Activated CD8-positive, alpha-beta memory T cell treated with anti-CD3 and anti-CD28 coated beads, Interleukin-2, amount 50 U/mL, for 1 hour (primary cell): Measurements from ENCODE around the gene RNF223.

Experiments
- DNase-seq: peaks from one replicate; pipeline ENCODE4 v3.0.0-alpha.2; 2020; ENCODE audit errors: extremely low read depth

The RNF223 gene

GRCh38 chr1:1027791-1028190 lies 46.3 kb downstream of the RNF223 start:
- DNase-seq: no peak

DNA sequence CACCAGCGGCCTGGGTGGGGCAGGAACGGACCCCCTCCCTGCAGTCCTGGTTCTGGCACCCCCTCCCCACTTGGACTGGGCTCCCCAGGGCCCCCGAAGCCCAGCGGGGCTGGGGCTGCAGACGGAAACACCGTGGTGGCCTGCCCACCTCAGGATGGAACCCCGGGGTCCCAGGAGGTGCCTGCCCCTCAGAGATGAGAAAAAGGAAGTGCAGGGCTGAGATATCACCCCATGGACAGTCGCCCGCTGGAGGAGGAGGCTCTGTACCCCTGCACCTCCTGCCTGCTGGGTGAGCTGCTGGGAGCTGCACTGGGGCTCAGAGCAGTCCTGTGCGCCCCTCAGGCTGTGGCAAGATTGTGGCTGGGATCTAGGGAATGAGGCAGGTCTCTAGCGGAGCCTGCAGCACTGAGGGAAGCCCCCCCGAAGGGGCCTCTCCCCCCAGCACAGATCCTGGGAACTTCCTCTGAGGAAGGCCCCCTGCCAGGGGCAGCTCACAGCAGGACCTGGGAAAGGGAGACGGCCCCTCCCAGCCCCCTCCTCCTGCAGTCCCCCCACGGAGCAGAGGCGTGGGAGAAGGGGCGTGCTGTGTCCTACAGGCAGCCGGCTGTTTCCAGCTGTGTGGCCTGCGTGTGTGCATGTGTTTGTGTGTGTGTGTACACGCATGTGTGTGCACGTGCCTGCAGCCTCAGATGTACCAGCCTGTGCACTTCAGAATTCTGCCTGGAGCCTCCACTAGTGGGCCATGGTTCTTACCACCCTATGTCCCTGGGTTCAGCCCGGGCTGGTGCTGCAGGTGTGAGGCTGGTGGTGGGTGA lies 47.3 kb downstream of the RNF223 start:
- no peak for DNase-seq

- no peak for DNase-seq
These were observed 48.4 kb downstream of the RNF223 start for GRCh38 chr1:1025730-1026129.

DNA sequence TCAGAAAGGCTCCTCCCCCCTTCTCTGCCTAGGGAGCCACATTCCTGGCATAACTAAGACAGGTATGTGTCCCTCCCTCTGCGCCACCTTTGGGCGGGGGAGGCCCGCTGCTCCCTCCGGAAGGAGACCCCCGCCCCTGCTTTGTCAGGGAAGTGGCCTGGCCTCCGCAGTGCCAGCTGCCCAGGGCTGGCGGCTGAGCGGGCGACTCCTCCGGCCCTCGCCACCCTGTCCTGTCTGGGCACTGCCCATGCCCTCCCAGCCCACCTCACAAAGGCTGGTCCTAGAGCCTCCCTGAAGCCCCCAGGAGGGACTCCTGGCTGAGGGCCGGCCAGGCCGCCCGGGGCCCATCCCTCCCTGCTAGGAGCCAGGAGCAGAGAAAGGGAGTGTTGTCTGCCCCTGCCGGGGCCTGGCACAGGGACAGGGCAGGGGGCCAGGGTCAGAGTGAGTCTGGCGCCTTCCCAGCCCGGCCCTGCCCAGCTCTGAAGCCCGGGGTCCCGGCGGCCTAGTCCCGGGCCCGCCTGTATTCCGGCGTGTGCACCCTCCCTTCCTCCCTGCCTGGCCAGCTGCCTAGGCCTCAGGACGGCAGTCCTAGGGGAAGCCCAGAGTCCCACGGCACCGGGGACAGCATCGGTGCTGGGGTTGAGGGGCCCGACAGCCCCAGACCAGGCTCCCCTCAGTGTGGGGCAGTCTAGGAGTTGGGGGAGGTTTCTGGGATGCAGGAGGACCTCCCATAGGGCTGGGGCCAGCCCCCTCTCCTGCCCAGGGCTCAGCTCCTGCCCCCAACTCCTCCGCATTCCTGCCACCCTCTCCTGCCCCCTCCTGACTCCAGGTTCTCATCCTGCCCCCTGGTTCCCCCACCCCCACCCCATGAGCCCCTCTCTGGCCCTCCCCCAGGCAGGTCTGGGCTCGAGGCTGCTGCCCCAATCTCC lies 49.1 kb downstream of the RNF223 start:
- no peak for DNase-seq

GRCh38 chr1:1024149-1024770 lies 49.8 kb downstream of the RNF223 start:
- no peak for DNase-seq

DNA sequence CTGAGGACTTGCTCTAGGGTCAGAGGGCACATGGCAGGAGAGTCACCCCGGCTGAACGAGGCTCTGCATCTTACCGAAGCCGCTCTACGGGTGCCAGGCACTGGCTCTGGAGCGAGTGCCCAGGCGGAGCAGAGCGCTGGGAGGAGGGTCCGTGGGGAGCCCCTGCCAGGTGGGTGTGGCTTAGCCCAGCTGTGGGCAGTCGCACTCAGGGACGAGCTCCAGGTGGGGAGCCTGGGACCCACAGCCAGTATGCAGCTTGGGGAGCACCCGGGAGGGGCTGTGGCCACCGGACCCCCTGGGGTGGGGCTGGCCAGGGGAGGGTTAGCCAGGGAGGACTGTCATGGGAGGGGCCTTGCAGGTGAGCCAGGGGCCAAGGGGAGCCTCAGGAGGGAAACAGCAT lies 50.4 kb downstream of the RNF223 start:
- no peak for DNase-seq

DNA sequence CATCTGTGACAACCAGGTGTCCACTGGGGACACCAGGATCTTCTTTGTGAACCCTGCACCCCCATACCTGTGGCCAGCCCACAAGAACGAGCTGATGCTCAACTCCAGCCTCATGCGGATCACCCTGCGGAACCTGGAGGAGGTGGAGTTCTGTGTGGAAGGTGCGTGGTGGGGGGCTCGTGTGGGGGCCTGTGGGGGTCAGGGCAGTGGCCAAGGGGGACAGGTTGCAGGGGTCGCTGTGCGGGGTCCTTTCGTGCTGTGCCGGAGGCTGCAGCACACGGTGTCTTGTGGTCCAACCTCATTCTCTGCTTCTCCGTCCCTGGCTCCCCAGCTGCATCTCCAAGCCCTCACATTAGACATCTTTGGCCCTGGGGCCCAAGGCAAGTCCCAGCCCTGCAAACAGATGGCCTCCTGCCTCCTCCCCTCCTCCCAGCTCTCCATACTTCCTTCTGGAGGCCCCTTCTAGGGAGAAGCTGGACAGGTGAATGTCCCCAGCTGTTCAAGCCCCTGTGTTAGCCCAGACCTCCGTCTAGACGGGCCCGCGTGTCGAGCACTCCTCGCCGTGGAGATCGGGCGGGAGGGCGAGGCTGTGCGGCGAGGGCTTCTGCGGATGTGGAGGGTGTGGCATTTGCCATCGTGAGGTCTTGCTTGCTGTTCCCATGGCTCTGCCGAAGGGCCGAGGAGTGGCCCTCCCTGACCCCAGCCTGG lies 51.6 kb downstream of the RNF223 start:
- no peak for DNase-seq

DNA sequence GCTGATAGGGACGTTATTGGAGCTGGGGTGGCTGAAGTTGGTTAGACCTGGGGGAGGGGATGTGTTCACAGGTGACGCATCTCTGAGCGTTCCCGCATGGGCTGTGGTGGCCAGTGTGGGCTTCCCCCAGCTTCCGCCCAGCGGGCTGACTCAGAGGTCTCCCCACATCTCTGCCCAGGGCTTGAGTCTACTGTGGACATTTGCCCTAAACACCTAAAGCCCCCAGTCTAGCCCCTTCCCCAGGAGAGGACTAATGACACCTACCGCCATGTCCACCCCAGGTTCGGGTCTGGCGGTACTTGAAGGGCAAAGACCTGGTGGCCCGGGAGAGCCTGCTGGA lies 52.2 kb downstream of the RNF223 start:
- DNase-seq: no peak

DNA sequence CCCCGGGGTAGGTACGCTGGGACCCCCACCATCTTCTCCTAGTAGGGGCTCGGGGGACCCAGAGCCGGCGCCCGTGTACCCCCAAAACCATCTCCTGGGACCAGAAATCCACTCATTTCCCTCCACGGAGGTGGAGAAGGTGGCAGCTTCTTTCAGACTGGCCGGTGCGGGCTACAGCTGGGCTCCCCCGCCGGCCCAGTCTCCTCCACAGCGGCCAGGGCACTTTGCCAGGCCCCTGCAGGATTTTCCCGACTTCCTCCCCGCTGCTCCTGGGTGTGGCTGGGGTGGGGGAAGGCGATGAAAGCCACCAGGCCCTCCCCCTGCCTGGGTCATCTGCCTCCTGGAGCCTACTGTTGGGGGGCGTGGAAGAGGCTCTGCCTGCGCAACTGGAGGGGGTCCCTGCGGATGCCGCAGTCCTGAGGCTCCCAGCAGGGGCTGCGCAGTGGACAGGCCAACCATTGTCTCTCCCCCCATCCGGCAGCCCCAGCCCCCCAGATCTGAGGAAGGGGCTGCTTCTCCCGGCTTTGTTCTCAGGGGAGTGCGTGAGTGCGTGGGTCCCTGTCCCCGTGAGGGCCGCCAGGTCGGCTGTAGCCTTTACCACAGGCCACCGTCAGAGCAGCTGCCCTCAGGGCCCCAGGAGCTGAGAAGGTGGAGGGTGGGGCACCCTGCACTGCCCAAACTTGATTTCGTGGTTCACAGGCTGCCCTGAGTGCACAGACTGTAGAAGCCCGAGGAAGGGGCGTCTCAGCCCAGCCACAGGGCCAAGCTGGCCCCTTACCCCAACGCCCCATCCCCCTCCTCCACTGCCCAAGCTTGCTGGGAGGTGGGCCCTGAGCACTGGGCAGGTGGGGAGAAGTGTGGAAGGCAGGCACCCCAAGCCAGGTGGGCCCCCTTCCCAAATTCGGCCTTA lies 52.8 kb downstream of the RNF223 start:
- no peak for DNase-seq
